GM12878 (cell line): ENCODE measurements around the gene CENPC. TPM values are rescaled to one million over a fixed set of nuclear protein-coding genes. Genes with fewer than 3 reads are reported as not detected.

Source experiments
- ATAC-seq: fragments of 200-7000 bp; cut with Tn5 transposase; 3 replicates; pipeline ENCODE4 v1.9.1; 2020; ENCODE audit warnings: mild to moderate bottlenecking, moderate library complexity
- BruUV-seq: library from RNA; stranded (reverse); fragments of 400-500 nt; replicated peaks from 2 replicates; lab custom pipeline; 2021; lab: Mats Ljungman, UMichigan
- CTCF ChIA-PET: fragments of 300-600 bp; sonication (Branson Sonifier 250); formaldehyde crosslinking; extraction: SDS; loops from one replicate; lab custom pipeline; 2021; ENCODE audit warnings: inconsistent platforms; lab: Yijun Ruan, JAX
- POLR2A ChIA-PET: fragments of 350-600 bp; formaldehyde crosslinking; extraction: SDS; loops from one replicate; lab custom pipeline; 2021; ENCODE audit warnings: inconsistent platforms; lab: Charles Lee
- RAD21 ChIA-PET: fragments of 300-600 bp; sonication (Branson Sonifier 250); formaldehyde crosslinking; loops from one replicate; lab custom pipeline; 2023; ENCODE audit warnings: antibody characterized with exemption; ENCODE audit not compliant: unreplicated experiment; lab: Charles Lee
- SMC1A ChIA-PET: fragments of 300-600 bp; sonication (Branson Sonifier 250); formaldehyde crosslinking; loops from one replicate; lab custom pipeline; 2023; ENCODE audit not compliant: unreplicated experiment, uncharacterized antibody; lab: Charles Lee
- DNase-seq: peaks from one replicate; pipeline ENCODE4 v3.0.0-alpha.2; 2011; ENCODE audit warnings: low read depth, low spot score
- FAIRE-seq: peaks from 3 replicates; lab custom pipeline; 2011; peaks lifted over from hg19 to GRCh38; lab: Jason Lieb, UNC
- H2AFZ ChIP-seq: 2 replicates; pipeline ENCODE4 v1.6.0; 2011; ENCODE audit warnings: low read depth, low read length, control low read depth; ENCODE audit not compliant: control insufficient read depth
- H3K27ac ChIP-seq: 2 replicates; pipeline ENCODE4 v1.5.1; 2011; ENCODE audit warnings: control low read depth; ENCODE audit not compliant: control insufficient read depth, insufficient read depth
- H3K27me3 ChIP-seq, 2 experiments: replicated peaks in 1 of 2; 2 replicates each; pipeline versions ENCODE4 v1.6.0 to v1.6.1; 2011; ENCODE audit warnings: low read length in 1 of 2; ENCODE audit not compliant: control insufficient read depth in 2 of 2, insufficient read depth in 2 of 2
- H3K36me3 ChIP-seq, 2 experiments: 2 replicates each; pipeline ENCODE4 v1.5.1; 2011; ENCODE audit warnings: low read length in 1 of 2; ENCODE audit not compliant: control insufficient read depth in 2 of 2, insufficient read depth in 2 of 2
- H3K4me1 ChIP-seq: 2 replicates; pipeline ENCODE4 v1.6.1; 2011; ENCODE audit warnings: mild to moderate bottlenecking, low read length, moderate library complexity, mixed read lengths; ENCODE audit not compliant: control insufficient read depth, insufficient read depth
- H3K4me2 ChIP-seq: 2 replicates; pipeline ENCODE4 v1.6.0; 2011; ENCODE audit warnings: control low read depth; ENCODE audit not compliant: control insufficient read depth, insufficient read depth
- H3K4me3 ChIP-seq: fragments of 200-600 bp; sonication (generic); 2 replicates; pipeline ENCODE4 v1.5.1; 2016
- H3K79me2 ChIP-seq: 2 replicates; pipeline ENCODE4 v1.6.0; 2011; ENCODE audit warnings: low read length; ENCODE audit not compliant: control insufficient read depth, insufficient read depth
- H3K9ac ChIP-seq: 2 replicates; pipeline ENCODE4 v1.8.0; 2011; ENCODE audit warnings: low read length, control low read depth, mixed read lengths; ENCODE audit not compliant: control insufficient read depth, insufficient read depth
- H3K9me3 ChIP-seq: replicated peaks from 3 replicates; pipeline ENCODE4 v1.5.1; 2011; ENCODE audit warnings: mild to moderate bottlenecking, low read length; ENCODE audit not compliant: control insufficient read depth, insufficient read depth
- H4K20me1 ChIP-seq: 2 replicates; pipeline ENCODE4 v1.6.0; 2011; ENCODE audit not compliant: control insufficient read depth, insufficient read depth
- BHLHE40 ChIP-seq, 2 experiments: fragments of 450-650 bp in 1 of 2; IDR thresholded peaks; 2 replicates each; pipeline ENCODE4 v1.6.1; 2011 to 2017; ENCODE audit warnings: low read depth in 2 of 2, borderline replicate concordance in 1 of 2, improper control_type of control experiment in 1 of 2, low read length in 1 of 2, mild to moderate bottlenecking in 1 of 2
- CBX3 ChIP-seq: fragments of 200-600 bp; sonication (generic); IDR thresholded peaks from 2 replicates; pipeline ENCODE4 v1.6.1; 2016; ENCODE audit warnings: low read depth, borderline replicate concordance
- CHD4 ChIP-seq: fragments of 200-600 bp; sonication (generic); IDR thresholded peaks from 2 replicates; pipeline ENCODE4 v1.6.1; 2016; ENCODE audit warnings: mild to moderate bottlenecking
- EGR1 ChIP-seq, 2 experiments: IDR thresholded peaks; 1 replicate in 1 of 2; 2 replicates in 1 of 2; pipeline ENCODE4 v1.6.1; 2011 to 2012; ENCODE audit warnings: low read depth in 2 of 2, low read length in 2 of 2, borderline replicate concordance in 1 of 2, mild to moderate bottlenecking in 1 of 2, moderate library complexity in 1 of 2
- HCFC1 ChIP-seq: fragments of 150-350 bp; IDR thresholded peaks from 2 replicates; pipeline ENCODE4 v1.6.1; 2014; ENCODE audit warnings: low read length
- IKZF1 ChIP-seq: fragments of 450-650 bp; conservative IDR thresholded peaks from 2 replicates; pipeline ENCODE4 v1.6.1; 2017; ENCODE audit warnings: antibody characterized with exemption, mild to moderate bottlenecking
- IKZF2 ChIP-seq, 2 experiments: fragments of 450-650 bp; IDR thresholded peaks; 2 replicates each; pipeline ENCODE4 v1.6.1; 2017; ENCODE audit warnings: mild to moderate bottlenecking in 2 of 2, moderate library complexity in 2 of 2
- JUNB ChIP-seq: IDR thresholded peaks from 2 replicates; pipeline ENCODE4 v1.6.1; 2016; ENCODE audit warnings: antibody characterized with exemption, mild to moderate bottlenecking
- NFIC ChIP-seq: IDR thresholded peaks from 2 replicates; pipeline ENCODE4 v1.6.1; 2012; ENCODE audit warnings: low read depth, mild to moderate bottlenecking, inconsistent platforms, low read length, moderate library complexity
- NFYA ChIP-seq: IDR thresholded peaks from 2 replicates; pipeline ENCODE4 v1.6.1; 2011; ENCODE audit warnings: low read depth, mild to moderate bottlenecking, low read length, improper control_type of control experiment, borderline replicate concordance
- NRF1 ChIP-seq: conservative IDR thresholded peaks from 2 replicates; pipeline ENCODE4 v1.6.1; 2011; ENCODE audit warnings: mild to moderate bottlenecking, low read depth, low read length, improper control_type of control experiment
- ZNF622 ChIP-seq: fragments of 450-650 bp; IDR thresholded peaks from 2 replicates; pipeline ENCODE4 v1.6.1; 2017; ENCODE audit warnings: mild to moderate bottlenecking, inconsistent platforms
- WGBS: methylation state at CpG from one replicate; pipeline ENCODE4 v1.1.6; 2016; ENCODE audit warnings: low lambda C conversion rate; ENCODE audit not compliant: insufficient replicate concordance, insufficient coverage; ENCODE audit errors: missing lambda C conversion rate; 5-methylcytosine and 5-hydroxymethylcytosine counted together
- in situ Hi-C: fragments of 300-500 bp; cut with MboI; formaldehyde crosslinking; loops from 9 replicates; pipeline ENCODE4 v1.14.3; 2018; ENCODE audit warnings: mixed read lengths
- intact Hi-C: fragments of 100-400 bp; cut with micrococcal nuclease; formaldehyde crosslinking; loops from one replicate; pipeline ENCODE4 v1.14.2; 2022; ENCODE audit not compliant: unreplicated experiment
- polyA plus RNA-seq, 11 experiments: library from polyadenylated mRNA; depleted of rRNA in 4 of 11; unstranded in 6 of 11; stranded (reverse) in 5 of 11; fragments of >200 nt; fragmentation: Nextera tagmentation in 4 of 11; fragmentation: Illumina TruSeq in 1 of 11; extraction: Ambion mirVana in 4 of 11; extraction: Trizol in 1 of 11; gene quantifications; 1 replicate in 1 of 11; 2 replicates in 10 of 11; pipeline versions ENCODE4 v1.2.1 to v1.2.3, GENCODE V29; 2011 to 2016; ENCODE audit warnings: inconsistent platforms in 2 of 11, missing spikeins in 2 of 11, low read depth in 1 of 11
- total RNA-seq, 4 experiments: library from RNA; depleted of rRNA in 3 of 4; stranded (reverse); fragments of >200 nt in 3 of 4; fragmentation: Illumina TruSeq in 1 of 4; extraction: Trizol in 1 of 4; gene quantifications; 2 replicates each; pipeline versions ENCODE4 v1.2.1 to v1.2.3, GENCODE V29; 2013 to 2021
- TF ChIP-seq, protein P1 (sequence below): IDR thresholded peaks from 2 replicates; pipeline ENCODE4 v1.6.1; 2011; ENCODE audit warnings: mild to moderate bottlenecking, low read depth, low read length, moderate library complexity; ENCODE audit not compliant: insufficient replicate concordance
- TF ChIP-seq, protein P2 (sequence below): fragments of 450-650 bp; IDR thresholded peaks from 2 replicates; pipeline ENCODE4 v1.6.1; 2017; ENCODE audit warnings: low read depth, mild to moderate bottlenecking, moderate library complexity
- TF ChIP-seq, protein P3 (sequence below): IDR thresholded peaks from 2 replicates; pipeline ENCODE4 v1.6.1; 2011; ENCODE audit warnings: low read depth, mild to moderate bottlenecking, low read length, moderate library complexity, borderline replicate concordance; ENCODE audit errors: extremely low read depth
- TF ChIP-seq, protein P4 (sequence below): fragments of 450-650 bp; IDR thresholded peaks from 2 replicates; pipeline ENCODE4 v1.6.1; 2016; ENCODE audit warnings: mild to moderate bottlenecking
- TF ChIP-seq, protein P5 (sequence below): fragments of 450-650 bp; IDR thresholded peaks from 2 replicates; pipeline ENCODE4 v1.6.1; 2016; ENCODE audit warnings: mild to moderate bottlenecking

CENPC gene
- total and polyA plus RNA-seq, 10 of the 15 experiments (the other 5 are each of a cell fraction or from before 2014, with no cell fraction given), result 13.1 to 34.9 (median 20.3) TPM

DNA sequence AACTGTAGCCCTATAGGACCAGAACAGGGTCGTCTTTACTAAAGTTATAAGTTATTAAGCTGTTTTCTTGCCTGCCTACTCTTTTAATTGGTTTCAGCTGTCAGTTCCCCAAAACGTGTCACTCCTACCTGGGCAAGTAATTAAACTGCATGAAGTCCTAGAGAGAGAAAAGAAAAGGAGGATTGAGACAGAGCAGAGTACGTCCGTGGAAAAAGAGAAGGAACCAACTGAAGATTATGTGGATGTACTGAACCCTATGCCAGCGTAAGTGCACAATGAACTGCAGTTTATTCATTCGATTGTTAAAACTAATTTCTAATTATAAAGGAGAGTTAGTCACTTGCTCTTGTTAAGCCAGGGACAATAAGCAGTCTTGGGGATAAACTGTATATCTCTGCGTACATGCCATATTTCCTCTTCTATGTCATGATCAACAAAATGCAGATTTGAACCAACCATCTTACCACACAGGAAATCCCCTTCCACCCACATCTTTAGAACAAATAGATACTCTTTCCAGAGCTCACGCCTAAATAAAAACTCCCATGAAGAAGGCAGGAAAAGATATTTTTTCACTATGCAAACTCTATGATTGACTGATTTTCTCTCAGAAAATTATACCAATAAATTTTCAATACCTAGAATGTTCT, 36.0 kb upstream of the CENPC start:
- no peak overlapping the region for H3K9ac ChIP-seq
- no peaks in the 10 kb centered on the region for H3K79me2 ChIP-seq
- no TSS peak for BruUV-seq
- FAIRE-seq, result peak; percentile 47
- no peaks in the 10 kb centered on the region for H4K20me1 ChIP-seq
- 14% methylated on average over 8 of the region's 8 CpGs for WGBS
- ChIA-PET SMC1A (interaction anchor here (0.8 to 3.3 kb wide), 14 partner anchors 8 to 766 kb away, joined by 3 to 18 read pairs (median 4); partner anchors contain the start of gene CENPC), POLR2A (interaction anchor here (0.6 to 1.4 kb wide), 4 partner anchors 18 to 39 kb away, joined by 3 to 5 read pairs (median 3); no protein-coding TSS in a partner anchor), RAD21 (interaction anchor here (0.6 to 1.4 kb wide), 5 partner anchors 10 to 120 kb away, joined by 3 to 4 read pairs (median 4); partner anchors contain the start of gene UBA6), CTCF (interaction anchor here (0.7 to 2.6 kb wide), 5 partner anchors 11 to 120 kb away, joined by 3 to 10 read pairs (median 4); partner anchors contain the start of genes CENPC and UBA6)
- peak; percentile 65 for ATAC-seq
- no peaks in the 10 kb centered on the region for H3K27me3 ChIP-seq
- no peak for DNase-seq
- H3K4me3 ChIP-seq, result peak overlapping the region; percentile 40
- peak overlapping the region; percentile 67 for H2AFZ ChIP-seq
- intact Hi-C loops (loop anchor here (2.0 kb wide), 1 partner anchor 33 kb away; no protein-coding TSS in a partner anchor), in situ Hi-C loops (no loop called here)
- H3K27ac ChIP-seq, result peak overlapping the region; percentile 8
- no peaks in the 10 kb centered on the region; the same call in 2 of the 3 replicates for H3K9me3 ChIP-seq
- H3K4me2 ChIP-seq, result peak overlapping the region; percentile 64
- no peaks in the 10 kb centered on the region for H3K36me3 ChIP-seq
- H3K4me1 ChIP-seq, result peaks cover 18% of the 10 kb centered on the region
- TF ChIP-seq BHLHE40 (IDR thresholded peaks at IDR 0.05; ENCODE audit: borderline replicate concordance in 1 of 2, low read depth in 2 of 2, low read length in 1 of 2) (no peak), HCFC1 (no peak), EGR1 (IDR thresholded peaks at IDR 0.05; ENCODE audit: borderline replicate concordance in 1 of 2, low read depth in 2 of 2, low read length in 2 of 2) (no peak), NRF1 (no peak), JUNB (peak; percentile 15; the same call in 1 of the 2 replicates), CBX3 (no peak), IKZF1 (0 out of 2 replicates have a peak, but pooled peaks have one; percentile 14), IKZF2 (IDR thresholded peaks at IDR 0.05) (peak; percentile 17 to 25; a peak in 2 of 4 replicates), ZNF622 (no peak), NFYA (no peak), CHD4 (no peak), NFIC (peak; percentile 61)
- TF ChIP-seq, protein P1, sequence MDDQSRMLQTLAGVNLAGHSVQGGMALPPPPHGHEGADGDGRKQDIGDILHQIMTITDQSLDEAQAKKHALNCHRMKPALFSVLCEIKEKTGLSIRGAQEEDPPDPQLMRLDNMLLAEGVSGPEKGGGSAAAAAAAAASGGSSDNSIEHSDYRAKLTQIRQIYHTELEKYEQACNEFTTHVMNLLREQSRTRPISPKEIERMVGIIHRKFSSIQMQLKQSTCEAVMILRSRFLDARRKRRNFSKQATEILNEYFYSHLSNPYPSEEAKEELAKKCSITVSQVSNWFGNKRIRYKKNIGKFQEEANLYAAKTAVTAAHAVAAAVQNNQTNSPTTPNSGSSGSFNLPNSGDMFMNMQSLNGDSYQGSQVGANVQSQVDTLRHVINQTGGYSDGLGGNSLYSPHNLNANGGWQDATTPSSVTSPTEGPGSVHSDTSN, result no peak
- TF ChIP-seq, protein P2, sequence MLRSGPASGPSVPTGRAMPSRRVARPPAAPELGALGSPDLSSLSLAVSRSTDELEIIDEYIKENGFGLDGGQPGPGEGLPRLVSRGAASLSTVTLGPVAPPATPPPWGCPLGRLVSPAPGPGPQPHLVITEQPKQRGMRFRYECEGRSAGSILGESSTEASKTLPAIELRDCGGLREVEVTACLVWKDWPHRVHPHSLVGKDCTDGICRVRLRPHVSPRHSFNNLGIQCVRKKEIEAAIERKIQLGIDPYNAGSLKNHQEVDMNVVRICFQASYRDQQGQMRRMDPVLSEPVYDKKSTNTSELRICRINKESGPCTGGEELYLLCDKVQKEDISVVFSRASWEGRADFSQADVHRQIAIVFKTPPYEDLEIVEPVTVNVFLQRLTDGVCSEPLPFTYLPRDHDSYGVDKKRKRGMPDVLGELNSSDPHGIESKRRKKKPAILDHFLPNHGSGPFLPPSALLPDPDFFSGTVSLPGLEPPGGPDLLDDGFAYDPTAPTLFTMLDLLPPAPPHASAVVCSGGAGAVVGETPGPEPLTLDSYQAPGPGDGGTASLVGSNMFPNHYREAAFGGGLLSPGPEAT, result peak; percentile 62; the same call in 1 of the 2 replicates
- TF ChIP-seq, protein P3, sequence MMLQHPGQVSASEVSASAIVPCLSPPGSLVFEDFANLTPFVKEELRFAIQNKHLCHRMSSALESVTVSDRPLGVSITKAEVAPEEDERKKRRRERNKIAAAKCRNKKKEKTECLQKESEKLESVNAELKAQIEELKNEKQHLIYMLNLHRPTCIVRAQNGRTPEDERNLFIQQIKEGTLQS, result no peak
- TF ChIP-seq, protein P4, sequence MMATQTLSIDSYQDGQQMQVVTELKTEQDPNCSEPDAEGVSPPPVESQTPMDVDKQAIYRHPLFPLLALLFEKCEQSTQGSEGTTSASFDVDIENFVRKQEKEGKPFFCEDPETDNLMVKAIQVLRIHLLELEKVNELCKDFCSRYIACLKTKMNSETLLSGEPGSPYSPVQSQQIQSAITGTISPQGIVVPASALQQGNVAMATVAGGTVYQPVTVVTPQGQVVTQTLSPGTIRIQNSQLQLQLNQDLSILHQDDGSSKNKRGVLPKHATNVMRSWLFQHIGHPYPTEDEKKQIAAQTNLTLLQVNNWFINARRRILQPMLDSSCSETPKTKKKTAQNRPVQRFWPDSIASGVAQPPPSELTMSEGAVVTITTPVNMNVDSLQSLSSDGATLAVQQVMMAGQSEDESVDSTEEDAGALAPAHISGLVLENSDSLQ, result no peak
- TF ChIP-seq, protein P5, sequence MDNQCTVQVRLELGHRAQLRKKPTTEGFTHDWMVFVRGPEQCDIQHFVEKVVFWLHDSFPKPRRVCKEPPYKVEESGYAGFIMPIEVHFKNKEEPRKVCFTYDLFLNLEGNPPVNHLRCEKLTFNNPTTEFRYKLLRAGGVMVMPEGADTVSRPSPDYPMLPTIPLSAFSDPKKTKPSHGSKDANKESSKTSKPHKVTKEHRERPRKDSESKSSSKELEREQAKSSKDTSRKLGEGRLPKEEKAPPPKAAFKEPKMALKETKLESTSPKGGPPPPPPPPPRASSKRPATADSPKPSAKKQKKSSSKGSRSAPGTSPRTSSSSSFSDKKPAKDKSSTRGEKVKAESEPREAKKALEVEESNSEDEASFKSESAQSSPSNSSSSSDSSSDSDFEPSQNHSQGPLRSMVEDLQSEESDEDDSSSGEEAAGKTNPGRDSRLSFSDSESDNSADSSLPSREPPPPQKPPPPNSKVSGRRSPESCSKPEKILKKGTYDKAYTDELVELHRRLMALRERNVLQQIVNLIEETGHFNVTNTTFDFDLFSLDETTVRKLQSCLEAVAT, result no peak
